HEK293 (cell line): ENCODE data around the gene CIART.

Experiments used
- ATF2 ChIP-seq: fragments of 450-650 bp; formaldehyde crosslinking; IDR thresholded peaks from 2 replicates; pipeline ENCODE4 v1.5.1; 2016; ENCODE audit warnings: missing biosample characterization, missing genetic modification characterization, low read depth
- CTCF ChIP-seq: fragments of 450-650 bp; formaldehyde crosslinking; IDR thresholded peaks from 2 replicates; pipeline ENCODE4 v1.5.1; 2016; ENCODE audit warnings: missing biosample characterization, missing genetic modification characterization
- GLIS2 ChIP-seq: fragments of 450-650 bp; formaldehyde crosslinking; IDR thresholded peaks from 2 replicates; pipeline ENCODE4 v1.5.1; 2016; ENCODE audit warnings: missing biosample characterization, missing genetic modification characterization
- PATZ1 ChIP-seq: fragments of 450-650 bp; formaldehyde crosslinking; IDR thresholded peaks from 2 replicates; pipeline ENCODE4 v1.5.1; 2016; ENCODE audit warnings: missing biosample characterization, missing genetic modification characterization
- YY1 ChIP-seq: fragments of 450-650 bp; formaldehyde crosslinking; IDR thresholded peaks from 2 replicates; pipeline ENCODE4 v1.5.1; 2018; ENCODE audit warnings: missing biosample characterization, missing genetic modification characterization
- ZNF311 ChIP-seq: fragments of 450-650 bp; formaldehyde crosslinking; IDR thresholded peaks from 2 replicates; pipeline ENCODE4 v1.5.1; 2017; ENCODE audit warnings: missing biosample characterization, missing genetic modification characterization, borderline replicate concordance
- ZNF423 ChIP-seq: fragments of 450-650 bp; formaldehyde crosslinking; IDR thresholded peaks from 2 replicates; pipeline ENCODE4 v1.5.1; 2016; ENCODE audit warnings: missing biosample characterization, missing genetic modification characterization
- ZNF501 ChIP-seq: fragments of 450-650 bp; formaldehyde crosslinking; IDR thresholded peaks from 2 replicates; pipeline ENCODE4 v1.5.1; 2016; ENCODE audit warnings: missing biosample characterization, missing genetic modification characterization
- ZNF624 ChIP-seq: fragments of 450-650 bp; formaldehyde crosslinking; IDR thresholded peaks from 2 replicates; pipeline ENCODE4 v1.5.1; 2017; ENCODE audit warnings: missing biosample characterization, missing genetic modification characterization

GRCh38 chr1:150261367-150261766, 21.0 kb upstream of the CIART start:
- no peak for TF ChIP-seq CTCF
- no peak for TF ChIP-seq PATZ1 (tag by site-specific recombination)
- no peak for TF ChIP-seq ZNF624 (tag by site-specific recombination)
- TF ChIP-seq ZNF311 (tag by site-specific recombination): no peak
- TF ChIP-seq ZNF423 (tag by site-specific recombination): no peak
- no peak for TF ChIP-seq GLIS2
- no peak for TF ChIP-seq ZNF501 (tag by site-specific recombination)
- no peak for TF ChIP-seq YY1
- TF ChIP-seq ATF2 (tag by site-specific recombination): no peak
